ENCODE measurements around the gene ELK3.

The ELK3 gene

DNA sequence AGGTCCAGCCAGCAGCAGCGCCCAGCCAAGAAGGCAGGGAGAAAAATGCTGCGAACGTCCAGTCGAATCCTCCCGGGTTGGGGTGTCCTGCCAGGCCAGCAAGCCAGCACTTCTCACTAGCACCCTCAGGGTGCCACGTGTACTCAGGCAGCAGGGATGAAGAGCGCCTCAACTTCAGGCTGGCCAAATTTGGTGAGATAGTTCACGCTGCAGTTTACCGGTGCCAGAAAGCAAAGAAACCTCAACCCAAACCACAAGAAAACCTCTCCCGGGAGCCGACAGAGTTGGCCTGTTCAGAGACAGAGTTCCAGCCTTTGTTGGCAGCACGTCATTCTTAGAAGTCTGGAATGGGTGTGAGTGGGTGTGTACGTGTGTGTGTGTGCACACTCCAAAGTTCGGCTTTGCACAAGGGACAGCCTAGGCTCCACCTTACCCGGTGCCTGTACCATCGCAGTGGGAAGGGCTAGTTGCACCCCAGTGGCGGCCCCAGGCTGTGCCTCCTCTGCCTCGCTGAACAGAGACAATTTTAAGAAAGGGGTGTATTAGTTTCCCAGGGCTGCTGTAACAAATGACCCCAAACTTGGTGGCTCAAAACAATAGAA is 42.1 kb downstream of the ELK3 start:
- peak; percentile 20 for DNase-seq

GRCh38 chr12:96237035-96237434 is 42.9 kb downstream of the ELK3 start:
- DNase-seq = no peak

DNA sequence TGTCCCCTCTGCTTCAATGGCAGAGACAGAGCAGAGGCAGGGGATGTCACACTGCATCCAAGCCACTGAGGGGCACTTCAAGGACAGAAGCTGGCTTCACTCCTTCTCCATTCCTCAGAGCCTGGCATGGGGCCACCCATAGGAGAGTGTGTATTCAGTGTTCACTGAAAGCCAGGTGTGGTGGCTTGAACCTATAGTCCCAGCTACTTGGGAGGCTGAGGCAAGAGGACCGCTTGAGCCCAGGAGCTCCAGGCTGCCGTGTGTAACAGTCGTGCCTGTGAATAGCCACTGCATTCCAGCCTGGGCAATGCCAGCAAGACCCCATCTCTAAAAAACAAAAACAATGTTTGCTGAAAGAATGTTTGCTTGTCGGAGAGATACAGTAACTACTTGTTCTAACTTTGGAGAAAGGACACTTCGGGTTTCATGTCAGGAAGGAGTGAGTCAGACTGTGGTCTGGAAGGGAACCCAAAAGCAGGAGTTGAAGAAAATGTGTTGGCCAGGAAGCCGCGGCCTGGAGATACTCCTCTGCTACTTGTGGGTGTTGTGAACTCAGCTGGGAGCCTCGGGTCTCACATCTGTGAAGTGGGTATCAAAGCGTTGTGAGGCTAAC is 43.4 kb downstream of the ELK3 start:
- DNase-seq = peak; percentile 88

GRCh38 chr12:96238336-96239047 is 44.3 kb downstream of the ELK3 start:
- no peak for DNase-seq

DNA sequence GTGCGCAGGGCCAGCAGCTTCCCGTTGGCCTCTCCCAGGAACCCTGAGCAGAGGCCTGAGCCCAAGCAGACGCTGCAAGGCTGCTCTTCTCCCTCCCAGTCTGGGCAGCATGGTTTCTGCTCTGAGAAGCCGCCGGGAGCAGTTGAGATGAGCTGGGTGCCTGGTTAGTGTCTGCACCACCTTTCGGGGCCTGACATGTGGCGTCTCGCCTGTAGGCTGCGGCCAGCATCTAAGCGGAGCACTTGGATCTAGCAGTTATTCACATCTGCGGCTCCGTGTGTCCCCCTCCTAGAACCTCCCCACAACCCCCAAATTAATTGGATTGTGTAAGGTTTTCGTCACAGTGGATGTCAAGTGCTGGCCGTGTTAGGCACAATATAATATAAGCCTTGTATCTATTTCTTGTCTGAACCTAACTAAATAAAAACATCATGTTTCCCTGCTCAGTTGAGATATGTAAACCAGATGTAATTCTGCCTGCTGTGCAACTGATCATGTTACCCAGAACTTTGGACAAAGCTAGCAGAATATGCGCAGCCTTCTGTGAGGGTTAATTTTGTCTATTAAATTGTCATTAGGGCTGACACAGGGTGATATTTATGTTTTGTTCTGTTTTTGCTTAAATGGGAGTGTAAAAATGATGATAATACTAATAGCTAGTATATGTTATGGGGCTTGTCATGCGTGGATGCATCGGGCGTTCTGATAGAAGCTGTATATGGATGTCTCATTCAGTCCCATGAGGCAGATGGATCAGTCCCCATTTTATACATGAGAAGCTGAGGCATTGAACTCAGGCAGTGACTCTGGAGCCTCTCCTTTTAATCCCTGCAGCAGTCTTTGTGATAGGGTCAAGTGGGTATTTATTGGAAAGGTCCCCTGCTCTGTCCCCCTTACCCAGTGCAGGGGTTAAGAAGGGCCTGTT is 45.8 kb downstream of the ELK3 start:
- no peak for DNase-seq

- no peak for DNase-seq
These were observed 46.5 kb downstream of the ELK3 start for GRCh38 chr12:96240656-96241055.

- no peak for DNase-seq
These were observed 47.3 kb downstream of the ELK3 start for GRCh38 chr12:96241431-96241830.

DNA sequence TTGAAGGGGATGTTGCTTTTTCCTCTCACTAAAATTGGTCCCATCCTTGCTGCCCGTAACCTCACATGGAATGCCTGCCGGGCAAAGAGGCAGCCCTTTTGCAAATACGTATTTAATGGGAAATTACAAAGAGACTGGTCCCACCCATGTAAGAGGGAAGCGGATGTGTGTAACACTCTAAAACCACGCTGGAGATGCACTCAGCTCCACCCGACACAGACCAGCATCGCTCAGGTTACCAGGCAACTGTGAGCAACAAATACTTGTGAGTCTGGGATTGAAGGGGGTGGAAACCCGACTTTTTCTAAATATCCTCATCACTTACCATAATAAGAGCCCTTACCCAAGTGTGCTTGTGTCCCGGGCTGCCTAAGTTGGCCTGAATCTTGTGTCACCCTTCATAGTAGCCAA is 47.7 kb downstream of the ELK3 start:
- peak; percentile 52 for DNase-seq

GRCh38 chr12:96242597-96242996 is 48.4 kb downstream of the ELK3 start:
- DNase-seq = no peak

DNA sequence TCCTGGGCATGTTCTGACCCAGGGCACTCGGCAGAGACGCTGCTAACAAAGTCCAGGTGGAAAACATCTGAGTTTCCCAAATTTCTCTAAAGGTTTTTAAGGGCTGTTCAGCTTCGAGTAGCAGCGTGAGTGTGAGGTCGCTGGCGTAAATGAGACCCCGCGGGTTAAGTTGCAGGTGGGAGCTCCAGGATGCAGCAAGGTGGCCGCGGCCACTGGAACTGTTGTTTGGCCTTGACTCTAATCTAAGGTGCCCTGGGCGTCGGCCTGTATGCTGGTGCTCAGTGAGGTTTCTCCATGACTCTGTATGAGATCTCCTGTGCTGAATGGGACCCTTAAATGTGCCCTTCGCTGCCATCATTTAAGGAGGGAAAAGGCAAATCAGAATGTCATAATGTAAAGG is 50.7 kb downstream of the ELK3 start:
- DNase-seq = no peak

- no peak for DNase-seq
These were observed 52.8 kb downstream of the ELK3 start for GRCh38 chr12:96246926-96247505.

GRCh38 chr12:96247563-96247962 is 53.4 kb downstream of the ELK3 start:
- DNase-seq = peak; percentile 46

DNA sequence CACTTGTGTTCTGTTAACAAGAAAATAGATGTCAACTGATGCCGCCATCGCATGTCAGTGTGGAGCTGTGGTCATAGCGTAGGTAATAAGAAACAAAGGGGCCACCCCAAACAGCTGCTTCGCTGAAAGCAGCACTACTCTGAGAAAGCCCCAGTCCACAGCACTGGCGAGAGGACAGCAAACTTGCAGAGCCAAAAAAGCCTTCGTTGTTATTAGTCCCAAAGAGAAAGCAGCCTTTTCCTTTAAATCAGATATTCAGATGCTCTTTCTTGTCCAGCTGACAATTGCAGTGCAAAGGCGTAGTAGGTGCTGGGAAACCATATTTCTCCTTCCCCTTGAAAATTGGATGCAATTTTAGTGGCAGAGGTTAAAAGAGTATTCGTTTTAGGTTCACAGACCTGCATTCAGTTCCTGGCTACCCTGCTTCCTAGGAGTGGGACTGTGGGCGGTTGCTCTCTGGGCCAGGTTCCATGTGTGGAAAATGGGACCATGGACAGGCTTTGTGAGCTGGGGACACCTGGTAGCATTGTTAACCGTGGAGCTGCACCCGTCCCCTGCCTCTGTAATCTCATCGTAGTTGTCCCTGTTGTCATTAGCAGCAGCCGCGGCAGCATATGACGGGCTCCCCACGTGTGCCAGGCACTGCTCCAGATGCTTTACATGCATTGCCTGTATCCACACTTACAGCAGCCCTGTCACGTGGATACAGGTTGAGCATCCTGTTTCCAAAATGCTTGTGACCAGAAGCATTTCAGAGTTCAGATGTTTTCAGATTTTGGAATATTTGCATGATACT is 54.2 kb downstream of the ELK3 start:
- no peak for DNase-seq

- DNase-seq = no peak
These were observed 55.3 kb downstream of the ELK3 start for GRCh38 chr12:96249196-96250118.

GRCh38 chr12:96250119-96250685 is 56.0 kb downstream of the ELK3 start:
- DNase-seq = no peak

DNA sequence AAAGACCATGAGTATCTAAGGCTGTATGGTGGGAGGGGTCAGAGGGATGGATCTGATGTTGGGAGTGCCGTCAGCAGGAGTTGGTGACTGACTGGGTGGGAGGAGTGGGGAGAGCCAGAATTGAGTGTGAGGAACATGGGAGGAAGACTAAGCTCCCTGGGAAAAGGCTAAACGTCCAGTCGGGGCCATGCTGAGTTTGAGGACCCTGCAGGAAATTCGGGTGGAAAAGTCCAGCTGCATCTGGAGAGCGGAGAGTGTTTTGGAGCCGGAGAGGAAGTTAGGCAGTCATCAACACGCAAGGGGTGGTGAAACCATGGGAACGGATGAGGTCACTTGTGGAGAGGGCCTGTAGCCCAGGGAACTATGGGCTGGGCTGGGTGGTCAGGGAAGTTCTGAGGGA is 60.9 kb downstream of the ELK3 start:
- DNase-seq = peak; percentile 66

GRCh38 chr12:96256672-96257361 is 62.6 kb downstream of the ELK3 start:
- DNase-seq = no peak

GRCh38 chr12:96257550-96258103 is 63.5 kb downstream of the ELK3 start:
- no peak for DNase-seq

GRCh38 chr12:96258104-96258961 is 64.2 kb downstream of the ELK3 start:
- DNase-seq = no peak

Data from MV-4-11 (cell line).